ENCODE results near the gene CUL5. TPM values are rescaled to one million over a fixed set of nuclear protein-coding genes. Genes with fewer than 3 reads are reported as not detected.

Gene CUL5
- total and polyA plus RNA-seq, 2 of the 8 experiments (the other 6 are each of a cell fraction or from before 2014, with no cell fraction given), result 4.9 to 31.8 TPM

DNA sequence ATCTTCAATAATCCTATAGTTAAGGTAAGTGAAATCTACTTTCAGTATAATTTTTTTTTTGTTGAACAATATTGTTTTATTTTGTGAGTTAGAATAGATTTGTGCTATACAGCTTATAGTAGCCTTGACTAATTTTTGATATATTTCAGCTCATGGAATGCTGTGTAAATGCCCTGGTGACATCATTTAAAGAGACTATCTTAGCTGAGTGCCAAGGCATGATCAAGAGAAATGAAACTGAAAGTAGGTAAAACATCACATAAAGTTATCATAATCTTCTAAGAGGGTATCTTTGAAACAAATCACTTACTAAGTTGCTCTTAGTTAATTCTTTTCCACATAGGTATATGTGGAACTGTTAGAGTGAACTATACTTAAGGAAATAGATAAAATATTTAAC lies 61.2 kb downstream of the CUL5 start:
- Histone ChIP-seq H3K36me3 (ENCODE audit: control insufficient read depth in 2 of 4, insufficient read depth in 4 of 4, low read length in 3 of 4) (peaks cover 0 to 19% (median 3%) of the 10 kb centered on the region in 4 experiments; a peak in 2 of 8 replicates), H3K9ac (replicated peaks in 1 of 4; ENCODE audit: extremely low read depth in 1 of 4, low read depth in 3 of 4, low read length in 3 of 4) (no peak overlapping the region), H3K4me2 (ENCODE audit: insufficient read depth in 1 of 2, low read depth in 2 of 2, low read length in 2 of 2) (no peak overlapping the region), H3K79me2 (ENCODE audit: control insufficient read depth in 1 of 2, insufficient read depth in 2 of 2, low read length in 2 of 2) (no peaks in the 10 kb centered on the region), H3K9me3 (ENCODE audit: insufficient read depth in 2 of 2, low read depth in 1 of 2, low read length in 1 of 2) (no peaks in the 10 kb centered on the region), H2BK20ac (ENCODE audit: low read length) (no peak overlapping the region), H3K27ac (ENCODE audit: low read depth, low read length) (no peak overlapping the region), H3K4ac (replicated peaks; ENCODE audit: insufficient read length, low read depth, low read length) (no peak overlapping the region), H2BK5ac (ENCODE audit: low read depth, low read length) (no peak overlapping the region), H4K20me1 (replicated peaks in 1 of 2; ENCODE audit: control insufficient read depth in 1 of 2, insufficient read depth in 2 of 2, low read length in 2 of 2) (no peaks in the 10 kb centered on the region), H3K23ac (ENCODE audit: insufficient read length) (no peak overlapping the region), H3K14ac (ENCODE audit: insufficient read length) (no peak overlapping the region), H2AFZ (ENCODE audit: low read length) (no peak overlapping the region), H2BK120ac (replicated peaks; ENCODE audit: low read depth, low read length) (no peak overlapping the region), H3K79me1 (ENCODE audit: low read depth, low read length) (no peaks in the 10 kb centered on the region), H2BK12ac (ENCODE audit: low read depth, low read length) (no peak overlapping the region), H3K23me2 (ENCODE audit: low read depth, low read length) (no peaks in the 10 kb centered on the region), H4K8ac (ENCODE audit: extremely low read depth, insufficient read depth, low read length) (no peak overlapping the region), H4K5ac (ENCODE audit: insufficient read length, low read depth, low read length) (no peak overlapping the region), H3K56ac (replicated peaks; ENCODE audit: insufficient read length, low read depth, low read length) (no peak overlapping the region), H3K27me3 (replicated peaks in 1 of 4; ENCODE audit: control insufficient read depth in 3 of 4, extremely low read depth in 1 of 4, insufficient read depth in 3 of 4, low read length in 3 of 4) (no peaks in the 10 kb centered on the region), H3K4me3 (ENCODE audit: extremely low read depth in 1 of 4, insufficient read depth in 2 of 4, low read depth in 3 of 4, low read length in 4 of 4) (no peak overlapping the region), H4K91ac (replicated peaks; ENCODE audit: insufficient read length, low read length) (no peak overlapping the region), H2BK15ac (ENCODE audit: low read length) (no peak overlapping the region), H3K4me1 (replicated peaks in 1 of 4; ENCODE audit: control insufficient read depth in 3 of 4, insufficient read depth in 4 of 4, low read length in 3 of 4) (no peaks in the 10 kb centered on the region), H2AK5ac (ENCODE audit: low read depth, low read length) (no peak overlapping the region), H3K18ac (ENCODE audit: extremely low read depth, low read length) (no peak overlapping the region)
- ChIA-PET CTCF (ENCODE audit: partially characterized antibody) (no interaction called here), POLR2A (ENCODE audit: partially characterized antibody) (no interaction called here)
- DNase-seq (ENCODE audit: low read depth in 1 of 2, low spot score in 2 of 2), result no peak
- no peak for FAIRE-seq
- no peak for TF ChIP-seq EP300 (IDR thresholded peaks at IDR 0.05; ENCODE audit: borderline replicate concordance in 1 of 2, low read depth in 2 of 2, low read length in 2 of 2)
- TF ChIP-seq EZH2 (IDR thresholded peaks at IDR 0.05; ENCODE audit: low read depth, low read length, severe bottlenecking), result no peak
- TF ChIP-seq TAF1 (IDR thresholded peaks at IDR 0.05; ENCODE audit: low read depth, low read length), result no peak
- TF ChIP-seq BRCA1 (IDR thresholded peaks at IDR 0.05; ENCODE audit: low read depth, low read length), result no peak
- TF ChIP-seq KDM4A (IDR thresholded peaks at IDR 0.05; ENCODE audit: low read depth, low read length, severe bottlenecking), result no peak
- TF ChIP-seq CEBPB (IDR thresholded peaks at IDR 0.05; ENCODE audit: low read depth, low read length), result no peak
- no peak for TF ChIP-seq SP1 (IDR thresholded peaks at IDR 0.05; ENCODE audit: low read depth, low read length)
